ENCODE measurements around the gene MAST1. TPM values are rescaled to one million over a fixed set of nuclear protein-coding genes. Genes with fewer than 3 reads are reported as not detected.

MAST1 gene
- total and polyA plus RNA-seq, 2 experiments from 2014 or later = 13.9 to 19.9 TPM

- peaks cover 34% of the 10 kb centered on the region for H3K27me3 Mint-ChIP-seq (ENCODE audit: insufficient read depth, low read depth, poor library complexity)
- peaks cover 26% of the 10 kb centered on the region for H3F3A ChIP-seq (replicated peaks; ENCODE audit: low read depth)
- H4K20me1 ChIP-seq (replicated peaks; ENCODE audit: insufficient read depth) = no peaks in the 10 kb centered on the region
- H3K36me3 Mint-ChIP-seq (ENCODE audit: low read depth) = peaks cover 9% of the 10 kb centered on the region; the same call in 2 of the 3 replicates
- H3K36me3 ChIP-seq (ENCODE audit: insufficient read depth) = no peaks in the 10 kb centered on the region
- peak overlapping the region; percentile 89; the same call in 1 of the 2 replicates for H2AFZ ChIP-seq
- peaks cover 22% of the 10 kb centered on the region for H3K27me3 ChIP-seq (ENCODE audit: insufficient read depth)
- H3K4me3 Mint-ChIP-seq = peak overlapping the region; percentile 88
- DNase-seq (ENCODE audit: low spot score) = peak; percentile 100
- peak overlapping the region; percentile 97 for H3K27ac Mint-ChIP-seq
- peaks cover 3% of the 10 kb centered on the region; the same call in 1 of the 2 replicates for H3K4me1 ChIP-seq (ENCODE audit: insufficient read depth)
- peaks cover 15% of the 10 kb centered on the region for H3K4me1 Mint-ChIP-seq
- H3K9me3 Mint-ChIP-seq = peaks cover 22% of the 10 kb centered on the region
- H3K9me2 ChIP-seq (ENCODE audit: insufficient read depth) = no peaks in the 10 kb centered on the region; the same call in 1 of the 2 replicates
- peak; percentile 74 for ATAC-seq
- peak overlapping the region; percentile 93 for H3K4me3 ChIP-seq
- H3K79me2 ChIP-seq (replicated peaks; ENCODE audit: insufficient read depth) = no peaks in the 10 kb centered on the region
- TF ChIP-seq STAT1 (IDR thresholded peaks at IDR 0.05; ENCODE audit: unreplicated experiment) (no peak), REST (IDR thresholded peaks at IDR 0.05; ENCODE audit: unreplicated experiment) (no peak), CTCF (conservative IDR thresholded peaks at IDR 0.05; ENCODE audit: low read depth in 2 of 2) (peak; percentile 68 to 71), POLR2AphosphoS5 (IDR thresholded peaks at IDR 0.05; ENCODE audit: low read depth) (peak; percentile 96), ZNF114 (CRISPR knock-in tag; IDR thresholded peaks at IDR 0.05) (no peak), EZH2 (IDR thresholded peaks at IDR 0.05; ENCODE audit: low read depth, unreplicated experiment) (no peak), NANOG (IDR thresholded peaks at IDR 0.05; ENCODE audit: borderline replicate concordance) (no peak), CREB1 (CRISPR knock-in tag; IDR thresholded peaks at IDR 0.05; ENCODE audit: low read depth) (0 out of 2 replicates have a peak, but pooled peaks have one; percentile 12)
- H3K27ac ChIP-seq (ENCODE audit: low read depth) = peak overlapping the region; percentile 4; the same call in 1 of the 2 replicates
- H3K4me2 ChIP-seq = peak overlapping the region; percentile 91
Observed at GRCh38 chr19:12884926-12885748, 46.8 kb downstream of the MAST1 start.

All from GM23338 (cell line).